Upper lobe of left lung (tissue), 4 donors: ENCODE data around the gene CAPZB.

ENCODE experiments used
- CTCF ChIP-seq, 6 experiments: fragments of 450-650 bp in 4 of 6; fragments of 200-600 bp in 2 of 6; sonication (generic) in 2 of 6; IDR thresholded peaks; one replicate each; pipeline ENCODE4 v1.5.1; 2016 to 2019; ENCODE audit warnings: antibody characterized with exemption in 6 of 6
- EP300 ChIP-seq, 4 donors: sonication (generic); formaldehyde crosslinking; IDR thresholded peaks; one replicate each; pipeline ENCODE4 v1.5.1; 2017; ENCODE audit warnings: antibody characterized with exemption in 4 of 4, control low read depth in 2 of 4
- POLR2A ChIP-seq, 4 donors: fragments of 450-650 bp; IDR thresholded peaks; one replicate each; pipeline ENCODE4 v1.5.1; 2016 to 2017; ENCODE audit warnings: antibody characterized with exemption in 4 of 4, mild to moderate bottlenecking in 2 of 4

- TF ChIP-seq POLR2A (IDR thresholded peaks at IDR 0.05) (no peak), CTCF (IDR thresholded peaks at IDR 0.05) (no peak), EP300 (IDR thresholded peaks at IDR 0.05) (no peak)
Observed at GRCh38 chr1:19460535-19461219, 24.7 kb downstream of the CAPZB start.
